ENCODE results near the gene SLC17A9. TPM values are rescaled to one million over a fixed set of nuclear protein-coding genes. Genes with fewer than 3 reads are reported as not detected.
A peak's percentile ranks its signal among the peaks of the same experiment; 100 is the strongest.

Gene SLC17A9
- total RNA-seq, 1 experiment from 2014 or later = 37.6 TPM

- Histone ChIP-seq H3K79me2 (ENCODE audit: insufficient read depth, low read length) (peaks cover 37% of the 10 kb centered on the region), H3K4me1 (ENCODE audit: control insufficient read depth in 1 of 2, insufficient read depth in 2 of 2, low read length in 2 of 2) (peaks cover 9 to 24% of the 10 kb centered on the region in 2 experiments), H3K36me3 (ENCODE audit: control insufficient read depth in 1 of 2, insufficient read depth in 2 of 2, low read length in 2 of 2) (peaks cover 0 to 14% of the 10 kb centered on the region in 2 experiments; a peak in 2 of 4 replicates), H3K9me3 (ENCODE audit: control insufficient read depth in 1 of 2, insufficient read depth in 1 of 2, low read depth in 1 of 2, low read length in 2 of 2) (peaks cover 0 to 2% of the 10 kb centered on the region in 2 experiments; a peak in 1 of 4 replicates), H3K4me3 (replicated peaks in 1 of 2; ENCODE audit: low read depth in 1 of 2, low read length in 2 of 2) (peak overlapping the region; percentile 62 to 77), H3K9me2 (ENCODE audit: insufficient read depth) (no peaks in the 10 kb centered on the region), H3K4me2 (ENCODE audit: low read length) (peak overlapping the region; percentile 99), H3K9ac (ENCODE audit: low read length) (peak overlapping the region; percentile 81), H2AFZ (ENCODE audit: low read depth, low read length, poor library complexity, severe bottlenecking) (no peak overlapping the region), H3K27ac (ENCODE audit: low read depth, low read length) (peak overlapping the region; percentile 53; the same call in 1 of the 2 replicates), H4K20me1 (ENCODE audit: insufficient read depth) (no peaks in the 10 kb centered on the region), H3K27me3 (ENCODE audit: insufficient read depth, low read length) (no peaks in the 10 kb centered on the region)
- DNase-seq (ENCODE audit: low read depth, low spot score) (no peak), ATAC-seq (no peak)
- CTCF ChIA-PET = interaction anchor here (0.9 kb wide), 1 partner anchor 18 kb away, joined by 3 read pairs; no protein-coding TSS in a partner anchor
- no TSS peak for BruUV-seq (replicated peaks)
- RAD21 ChIA-PET (ENCODE audit: low non-redundant PET in 1 of 2, low total read pairs in 2 of 2, uncharacterized antibody in 2 of 2, unreplicated experiment in 2 of 2) = no interaction called here
- no peak for TF ChIP-seq EZH2phosphoT487 (IDR thresholded peaks at IDR 0.05; ENCODE audit: borderline replicate concordance)
- TF ChIP-seq JUND (IDR thresholded peaks at IDR 0.05) = no peak
- TF ChIP-seq RAD21 (IDR thresholded peaks at IDR 0.05; ENCODE audit: low read depth) = no peak
- TF ChIP-seq, protein P1, sequence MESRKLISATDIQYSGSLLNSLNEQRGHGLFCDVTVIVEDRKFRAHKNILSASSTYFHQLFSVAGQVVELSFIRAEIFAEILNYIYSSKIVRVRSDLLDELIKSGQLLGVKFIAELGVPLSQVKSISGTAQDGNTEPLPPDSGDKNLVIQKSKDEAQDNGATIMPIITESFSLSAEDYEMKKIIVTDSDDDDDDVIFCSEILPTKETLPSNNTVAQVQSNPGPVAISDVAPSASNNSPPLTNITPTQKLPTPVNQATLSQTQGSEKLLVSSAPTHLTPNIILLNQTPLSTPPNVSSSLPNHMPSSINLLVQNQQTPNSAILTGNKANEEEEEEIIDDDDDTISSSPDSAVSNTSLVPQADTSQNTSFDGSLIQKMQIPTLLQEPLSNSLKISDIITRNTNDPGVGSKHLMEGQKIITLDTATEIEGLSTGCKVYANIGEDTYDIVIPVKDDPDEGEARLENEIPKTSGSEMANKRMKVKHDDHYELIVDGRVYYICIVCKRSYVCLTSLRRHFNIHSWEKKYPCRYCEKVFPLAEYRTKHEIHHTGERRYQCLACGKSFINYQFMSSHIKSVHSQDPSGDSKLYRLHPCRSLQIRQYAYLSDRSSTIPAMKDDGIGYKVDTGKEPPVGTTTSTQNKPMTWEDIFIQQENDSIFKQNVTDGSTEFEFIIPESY (IDR thresholded peaks at IDR 0.05; ENCODE audit: extremely low read depth, insufficient replicate concordance, low read length) = no peak
- TF ChIP-seq SIN3A (IDR thresholded peaks at IDR 0.05; ENCODE audit: low read depth) = no peak
- TF ChIP-seq POLR2A (IDR thresholded peaks at IDR 0.05; ENCODE audit: borderline replicate concordance, extremely low read depth, insufficient read depth, insufficient read length) = no peak
- TF ChIP-seq SP1 (IDR thresholded peaks at IDR 0.05; ENCODE audit: low read depth) = no peak
- no peak for TF ChIP-seq CBX3 (IDR thresholded peaks at IDR 0.05; ENCODE audit: low read depth)
- TF ChIP-seq FOSL1 (IDR thresholded peaks at IDR 0.05; ENCODE audit: low read depth) = no peak
- no peak for TF ChIP-seq YY1 (IDR thresholded peaks at IDR 0.05; ENCODE audit: extremely low read depth, insufficient replicate concordance, low read depth, low read length)
- TF ChIP-seq ZFX (IDR thresholded peaks at IDR 0.05) = no peak
- TF ChIP-seq, protein P2, sequence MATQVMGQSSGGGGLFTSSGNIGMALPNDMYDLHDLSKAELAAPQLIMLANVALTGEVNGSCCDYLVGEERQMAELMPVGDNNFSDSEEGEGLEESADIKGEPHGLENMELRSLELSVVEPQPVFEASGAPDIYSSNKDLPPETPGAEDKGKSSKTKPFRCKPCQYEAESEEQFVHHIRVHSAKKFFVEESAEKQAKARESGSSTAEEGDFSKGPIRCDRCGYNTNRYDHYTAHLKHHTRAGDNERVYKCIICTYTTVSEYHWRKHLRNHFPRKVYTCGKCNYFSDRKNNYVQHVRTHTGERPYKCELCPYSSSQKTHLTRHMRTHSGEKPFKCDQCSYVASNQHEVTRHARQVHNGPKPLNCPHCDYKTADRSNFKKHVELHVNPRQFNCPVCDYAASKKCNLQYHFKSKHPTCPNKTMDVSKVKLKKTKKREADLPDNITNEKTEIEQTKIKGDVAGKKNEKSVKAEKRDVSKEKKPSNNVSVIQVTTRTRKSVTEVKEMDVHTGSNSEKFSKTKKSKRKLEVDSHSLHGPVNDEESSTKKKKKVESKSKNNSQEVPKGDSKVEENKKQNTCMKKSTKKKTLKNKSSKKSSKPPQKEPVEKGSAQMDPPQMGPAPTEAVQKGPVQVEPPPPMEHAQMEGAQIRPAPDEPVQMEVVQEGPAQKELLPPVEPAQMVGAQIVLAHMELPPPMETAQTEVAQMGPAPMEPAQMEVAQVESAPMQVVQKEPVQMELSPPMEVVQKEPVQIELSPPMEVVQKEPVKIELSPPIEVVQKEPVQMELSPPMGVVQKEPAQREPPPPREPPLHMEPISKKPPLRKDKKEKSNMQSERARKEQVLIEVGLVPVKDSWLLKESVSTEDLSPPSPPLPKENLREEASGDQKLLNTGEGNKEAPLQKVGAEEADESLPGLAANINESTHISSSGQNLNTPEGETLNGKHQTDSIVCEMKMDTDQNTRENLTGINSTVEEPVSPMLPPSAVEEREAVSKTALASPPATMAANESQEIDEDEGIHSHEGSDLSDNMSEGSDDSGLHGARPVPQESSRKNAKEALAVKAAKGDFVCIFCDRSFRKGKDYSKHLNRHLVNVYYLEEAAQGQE (IDR thresholded peaks at IDR 0.05; ENCODE audit: low read depth) = no peak
- TF ChIP-seq POLR2AphosphoS5 (IDR thresholded peaks at IDR 0.05; ENCODE audit: low read depth, low read length) = no peak
- no peak for TF ChIP-seq EZH2 (IDR thresholded peaks at IDR 0.05)
- TF ChIP-seq ATF3 (IDR thresholded peaks at IDR 0.05) = no peak
- no peak for TF ChIP-seq SRF (IDR thresholded peaks at IDR 0.05; ENCODE audit: low read depth)
- TF ChIP-seq CEBPB (IDR thresholded peaks at IDR 0.05; ENCODE audit: low read depth) = no peak
- no peak for TF ChIP-seq ELF1 (IDR thresholded peaks at IDR 0.05; ENCODE audit: borderline replicate concordance, low read depth)
- no peak for TF ChIP-seq TCF7L2 (IDR thresholded peaks at IDR 0.05; ENCODE audit: borderline replicate concordance, extremely low read depth, insufficient read depth, insufficient read length)
- no peak for TF ChIP-seq CTCF (IDR thresholded peaks at IDR 0.05 in 2 of 3, conservative IDR thresholded peaks at IDR 0.05 in 1 of 3; ENCODE audit: borderline replicate concordance in 1 of 3, insufficient read depth in 1 of 3, low read depth in 2 of 3, low read length in 2 of 3)
- intact Hi-C loops (cut with micrococcal nuclease) = no loop called here
- POLR2A ChIA-PET = no interaction called here
These were observed 1.6 kb downstream of the SLC17A9 start for GRCh38 chr20:62953839-62954703.
